Mammary epithelial cell (primary cell): ENCODE data around the gene OSBPL5.

ENCODE experiments used
- EZH2 ChIP-seq: IDR thresholded peaks from 2 replicates; pipeline ENCODE4 v1.6.1; 2012; ENCODE audit warnings: low read length, inconsistent platforms, borderline replicate concordance
- TF ChIP-seq, protein P1 (sequence below), 2 donors: IDR thresholded peaks in 1 of 2; conservative IDR thresholded peaks in 1 of 2; 2 replicates each; pipeline ENCODE4 v1.5.1; 2011 to 2012; ENCODE audit warnings: inconsistent platforms in 2 of 2, low read length in 2 of 2, mild to moderate bottlenecking in 2 of 2, control low read depth in 1 of 2, low read depth in 1 of 2; ENCODE audit not compliant: insufficient read depth in 1 of 2; ENCODE audit errors: extremely low read depth in 1 of 2

DNA sequence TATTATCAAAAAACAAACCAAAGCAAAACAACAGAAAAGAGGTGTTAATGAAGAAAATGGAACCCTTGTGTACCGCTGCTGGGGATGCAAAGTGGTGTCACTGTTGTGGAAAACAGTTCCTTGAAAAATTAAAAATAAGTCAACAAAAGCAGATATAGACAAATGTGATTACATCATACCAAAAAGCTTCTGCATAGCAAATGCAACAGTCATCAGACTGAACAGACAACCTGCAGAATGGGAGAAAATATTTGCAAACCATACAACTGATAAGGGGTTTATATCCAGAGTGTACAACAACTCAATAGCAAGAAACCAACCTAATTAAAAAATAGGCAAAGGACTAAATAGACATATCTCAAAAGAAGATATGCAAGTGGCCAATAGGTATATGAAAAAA is 85.0 kb downstream of the OSBPL5 start:
- TF ChIP-seq, protein P1, sequence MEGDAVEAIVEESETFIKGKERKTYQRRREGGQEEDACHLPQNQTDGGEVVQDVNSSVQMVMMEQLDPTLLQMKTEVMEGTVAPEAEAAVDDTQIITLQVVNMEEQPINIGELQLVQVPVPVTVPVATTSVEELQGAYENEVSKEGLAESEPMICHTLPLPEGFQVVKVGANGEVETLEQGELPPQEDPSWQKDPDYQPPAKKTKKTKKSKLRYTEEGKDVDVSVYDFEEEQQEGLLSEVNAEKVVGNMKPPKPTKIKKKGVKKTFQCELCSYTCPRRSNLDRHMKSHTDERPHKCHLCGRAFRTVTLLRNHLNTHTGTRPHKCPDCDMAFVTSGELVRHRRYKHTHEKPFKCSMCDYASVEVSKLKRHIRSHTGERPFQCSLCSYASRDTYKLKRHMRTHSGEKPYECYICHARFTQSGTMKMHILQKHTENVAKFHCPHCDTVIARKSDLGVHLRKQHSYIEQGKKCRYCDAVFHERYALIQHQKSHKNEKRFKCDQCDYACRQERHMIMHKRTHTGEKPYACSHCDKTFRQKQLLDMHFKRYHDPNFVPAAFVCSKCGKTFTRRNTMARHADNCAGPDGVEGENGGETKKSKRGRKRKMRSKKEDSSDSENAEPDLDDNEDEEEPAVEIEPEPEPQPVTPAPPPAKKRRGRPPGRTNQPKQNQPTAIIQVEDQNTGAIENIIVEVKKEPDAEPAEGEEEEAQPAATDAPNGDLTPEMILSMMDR (conservative IDR thresholded peaks at IDR 0.05 in 1 of 2, IDR thresholded peaks at IDR 0.05 in 1 of 2; ENCODE audit: extremely low read depth in 1 of 2, insufficient read depth in 1 of 2, low read depth in 1 of 2, low read length in 2 of 2), result no peak
- TF ChIP-seq EZH2, result no peak
